ENCODE measurements around the gene ADARB2. TPM values are rescaled to one million over a fixed set of nuclear protein-coding genes. Genes with fewer than 3 reads are reported as not detected.

Gene ADARB2
- total RNA-seq, 1 donor from 2014 or later: 0.22 TPM

- ATAC-seq (no peak), DNase-seq (no peak)
- intact Hi-C loops (cut with micrococcal nuclease): no loop called here
These were observed 69.9 kb downstream of the ADARB2 start for GRCh38 chr10:1667392-1667791.

GRCh38 chr10:1666147-1666546 lies 71.2 kb downstream of the ADARB2 start:
- intact Hi-C loops (cut with micrococcal nuclease): no loop called here
- no peak for DNase-seq
- no peak for ATAC-seq

GRCh38 chr10:1665681-1666080 lies 71.6 kb downstream of the ADARB2 start:
- intact Hi-C loops (cut with micrococcal nuclease): no loop called here
- no peak for ATAC-seq
- no peak for DNase-seq

GRCh38 chr10:1665021-1665661 lies 72.2 kb downstream of the ADARB2 start:
- no peak for ATAC-seq
- no peak for DNase-seq

GRCh38 chr10:1664333-1664964 lies 72.9 kb downstream of the ADARB2 start:
- intact Hi-C loops (cut with micrococcal nuclease): no loop called here
- DNase-seq (no peak), ATAC-seq (no peak)

More at GRCh38 chr10:1665021-1665661, 72.2 kb downstream of the ADARB2 start:
- intact Hi-C loops (cut with micrococcal nuclease): no loop called here

- intact Hi-C loops (cut with micrococcal nuclease): no loop called here
- DNase-seq: no peak
- ATAC-seq: no peak
These were observed 74.1 kb downstream of the ADARB2 start for GRCh38 chr10:1663226-1663625.

GRCh38 chr10:1662438-1663025 lies 74.8 kb downstream of the ADARB2 start:
- DNase-seq: no peak
- no peak for ATAC-seq
- intact Hi-C loops (cut with micrococcal nuclease): no loop called here

- DNase-seq: no peak
- ATAC-seq: no peak
- intact Hi-C loops (cut with micrococcal nuclease): no loop called here
These were observed 75.4 kb downstream of the ADARB2 start for GRCh38 chr10:1661859-1662437.

GRCh38 chr10:1661416-1661815 lies 75.9 kb downstream of the ADARB2 start:
- ATAC-seq (no peak), DNase-seq (no peak)
- intact Hi-C loops (cut with micrococcal nuclease): no loop called here

- ATAC-seq: no peak
- no peak for DNase-seq
- intact Hi-C loops (cut with micrococcal nuclease): no loop called here
These were observed 76.5 kb downstream of the ADARB2 start for GRCh38 chr10:1660815-1661214.

GRCh38 chr10:1660386-1660785 lies 76.9 kb downstream of the ADARB2 start:
- intact Hi-C loops (cut with micrococcal nuclease): no loop called here
- no peak for DNase-seq
- ATAC-seq: no peak

GRCh38 chr10:1659221-1659791 lies 78.0 kb downstream of the ADARB2 start:
- intact Hi-C loops (cut with micrococcal nuclease): no loop called here
- DNase-seq (no peak), ATAC-seq (no peak)

- no peak for ATAC-seq
- intact Hi-C loops (cut with micrococcal nuclease): no loop called here
These were observed 78.7 kb downstream of the ADARB2 start for GRCh38 chr10:1658658-1659057.

GRCh38 chr10:1657479-1657878 lies 79.8 kb downstream of the ADARB2 start:
- DNase-seq (no peak), ATAC-seq (no peak)
- intact Hi-C loops (cut with micrococcal nuclease): no loop called here

More at GRCh38 chr10:1658658-1659057, 78.7 kb downstream of the ADARB2 start:
- DNase-seq: no peak

- DNase-seq: no peak
- intact Hi-C loops (cut with micrococcal nuclease): no loop called here
- ATAC-seq: no peak
These were observed 82.0 kb downstream of the ADARB2 start for GRCh38 chr10:1655367-1655766.

GRCh38 chr10:1654811-1655356 lies 82.4 kb downstream of the ADARB2 start:
- ATAC-seq: no peak
- intact Hi-C loops (cut with micrococcal nuclease): no loop called here
- no peak for DNase-seq

GRCh38 chr10:1654247-1654646 lies 83.1 kb downstream of the ADARB2 start:
- DNase-seq: no peak
- ATAC-seq: no peak
- intact Hi-C loops (cut with micrococcal nuclease): no loop called here

GRCh38 chr10:1653321-1653720 lies 84.0 kb downstream of the ADARB2 start:
- intact Hi-C loops (cut with micrococcal nuclease): no loop called here
- no peak for ATAC-seq
- DNase-seq: no peak

GRCh38 chr10:1652151-1652550 lies 85.2 kb downstream of the ADARB2 start:
- intact Hi-C loops (cut with micrococcal nuclease): no loop called here
- ATAC-seq (no peak), DNase-seq (no peak)

All from left ventricle myocardium superior (tissue), 1 donor.